ENCODE measurements around the gene EML6.

The EML6 gene

GRCh38 chr2:54830546-54830945 lies 107.1 kb downstream of the EML6 start:
- no peak for TF ChIP-seq SIN3A (IDR thresholded peaks at IDR 0.05; ENCODE audit: borderline replicate concordance, insufficient read depth, low read length)
- TF ChIP-seq TAF1 (IDR thresholded peaks at IDR 0.05; ENCODE audit: borderline replicate concordance, insufficient read depth, low read length): no peak
- TF ChIP-seq REST (IDR thresholded peaks at IDR 0.05; ENCODE audit: insufficient read depth in 1 of 2, low read depth in 2 of 2, low read length in 2 of 2): no peak
- TF ChIP-seq FOXP2 (optimal IDR thresholded peaks at IDR 0.05; ENCODE audit: borderline replicate concordance, extremely low read depth, extremely low read length, insufficient read depth): no peak
- TF ChIP-seq POLR2AphosphoS5 (IDR thresholded peaks at IDR 0.05; ENCODE audit: low read depth, low read length): no peak

GRCh38 chr2:54831480-54831879 lies 108.0 kb downstream of the EML6 start:
- TF ChIP-seq SIN3A (IDR thresholded peaks at IDR 0.05; ENCODE audit: borderline replicate concordance, insufficient read depth, low read length): no peak

DNA sequence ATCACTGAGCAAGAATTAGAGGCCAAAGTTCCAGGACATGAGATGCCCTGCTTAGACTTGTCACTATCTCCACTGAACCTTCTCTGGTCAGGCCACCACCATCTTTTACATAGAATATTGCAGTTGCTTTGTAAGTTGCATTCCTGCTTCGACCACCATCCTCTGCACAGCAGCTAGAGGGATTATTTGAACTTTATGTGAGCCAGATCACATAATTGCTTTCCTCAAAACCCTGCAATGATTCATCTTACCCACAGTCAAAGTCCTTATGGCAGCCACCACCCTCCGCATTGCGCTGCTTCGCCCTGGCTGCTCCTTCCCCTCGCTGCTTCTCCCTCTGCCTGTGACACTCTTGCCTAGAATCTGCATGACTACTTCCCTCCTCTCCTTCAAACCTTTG lies 111.3 kb downstream of the EML6 start:
- TF ChIP-seq SIN3A (IDR thresholded peaks at IDR 0.05; ENCODE audit: borderline replicate concordance, insufficient read depth, low read length): no peak
- TF ChIP-seq REST (IDR thresholded peaks at IDR 0.05; ENCODE audit: insufficient read depth in 1 of 2, low read depth in 2 of 2, low read length in 2 of 2): no peak
- TF ChIP-seq FOXP2 (optimal IDR thresholded peaks at IDR 0.05; ENCODE audit: borderline replicate concordance, extremely low read depth, extremely low read length, insufficient read depth): no peak
- no peak for TF ChIP-seq POLR2AphosphoS5 (IDR thresholded peaks at IDR 0.05; ENCODE audit: low read depth, low read length)
- TF ChIP-seq TAF1 (IDR thresholded peaks at IDR 0.05; ENCODE audit: borderline replicate concordance, insufficient read depth, low read length): no peak

- TF ChIP-seq REST (IDR thresholded peaks at IDR 0.05; ENCODE audit: insufficient read depth in 1 of 2, low read depth in 2 of 2, low read length in 2 of 2) (no peak), TAF1 (IDR thresholded peaks at IDR 0.05; ENCODE audit: borderline replicate concordance, insufficient read depth, low read length) (no peak)
Observed at GRCh38 chr2:54836477-54836876, 113.0 kb downstream of the EML6 start.

GRCh38 chr2:54838585-54839035 lies 115.1 kb downstream of the EML6 start:
- TF ChIP-seq POLR2AphosphoS5 (IDR thresholded peaks at IDR 0.05; ENCODE audit: low read depth, low read length) (no peak), SIN3A (IDR thresholded peaks at IDR 0.05; ENCODE audit: borderline replicate concordance, insufficient read depth, low read length) (no peak), FOXP2 (optimal IDR thresholded peaks at IDR 0.05; ENCODE audit: borderline replicate concordance, extremely low read depth, extremely low read length, insufficient read depth) (no peak), TAF1 (IDR thresholded peaks at IDR 0.05; ENCODE audit: borderline replicate concordance, insufficient read depth, low read length) (no peak), REST (IDR thresholded peaks at IDR 0.05; ENCODE audit: insufficient read depth in 1 of 2, low read depth in 2 of 2, low read length in 2 of 2) (no peak)
